ENCODE measurements around the gene PAPPA.
A peak's percentile ranks its signal among the peaks of the same experiment; 100 is the strongest.

PAPPA gene

GRCh38 chr9:116123171-116123570 is 30.4 kb upstream of the PAPPA start:
- H3K36me3 ChIP-seq (replicated peaks), result no peaks in the 10 kb centered on the region
- no peak for DNase-seq
- no peak for TF ChIP-seq CTCF (IDR thresholded peaks at IDR 0.05; ENCODE audit: low read depth, low read length, missing control alignments)
- no peak overlapping the region for H3K4me3 ChIP-seq (ENCODE audit: low read depth, low read length)
- H3K27me3 ChIP-seq (replicated peaks), result no peaks in the 10 kb centered on the region
- in situ Hi-C loops (cut with HindIII; ENCODE audit: low pct_ligation_motif_present, low sequenced_read_pairs), result no loop called here
- no peak overlapping the region for H3K27ac ChIP-seq

DNA sequence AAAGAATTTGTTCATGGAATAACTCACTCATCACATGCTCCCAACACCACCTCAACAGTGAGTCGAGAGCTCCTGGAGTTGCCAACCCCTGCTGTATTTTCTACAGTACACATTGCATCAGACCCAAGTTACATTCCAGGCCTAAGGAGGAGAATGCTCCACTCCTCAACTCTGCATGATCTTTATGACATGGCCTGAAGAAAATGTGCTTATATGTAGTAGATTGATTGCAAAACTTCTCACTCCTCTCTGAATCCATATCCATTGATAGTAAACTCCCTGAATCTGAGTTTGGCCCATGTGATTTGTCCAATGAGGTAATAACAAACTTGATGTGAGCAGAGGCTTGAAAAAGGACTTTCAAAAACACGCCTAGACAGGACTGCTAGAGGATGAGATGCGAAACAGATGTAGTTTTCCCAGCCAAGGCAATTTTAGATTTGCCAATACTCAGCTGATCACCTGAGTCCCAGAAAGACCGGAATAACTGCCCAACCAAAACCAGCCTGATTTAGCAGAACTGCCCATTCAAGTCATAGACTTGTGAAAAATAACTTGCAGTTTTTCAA is 29.0 kb upstream of the PAPPA start:
- no peak overlapping the region for H3K27ac ChIP-seq
- TF ChIP-seq CTCF (IDR thresholded peaks at IDR 0.05; ENCODE audit: low read depth, low read length, missing control alignments), result no peak
- in situ Hi-C loops (cut with HindIII; ENCODE audit: low pct_ligation_motif_present, low sequenced_read_pairs), result no loop called here
- H3K36me3 ChIP-seq (replicated peaks), result no peaks in the 10 kb centered on the region
- H3K27me3 ChIP-seq (replicated peaks), result no peaks in the 10 kb centered on the region
- no peak overlapping the region for H3K4me3 ChIP-seq (ENCODE audit: low read depth, low read length)
- DNase-seq, result peak; percentile 14

DNA sequence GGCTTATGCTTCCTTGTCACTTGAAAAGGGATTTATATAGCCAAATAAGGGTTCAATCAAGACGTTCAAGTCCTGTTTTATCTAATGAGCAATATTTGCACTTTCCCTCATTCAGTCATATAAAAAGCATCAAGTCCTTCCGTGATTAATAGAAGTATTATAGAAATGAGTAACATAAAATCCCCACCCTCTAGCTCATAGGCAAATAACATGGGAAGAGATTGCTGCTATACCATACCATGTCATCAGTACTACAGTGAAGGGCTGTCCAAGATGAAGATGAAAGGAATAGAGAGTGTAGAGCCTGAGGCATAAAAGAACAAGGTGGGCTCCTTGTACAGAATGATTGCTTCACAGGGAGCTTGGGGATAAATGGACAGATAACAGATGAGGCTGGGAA is 20.4 kb upstream of the PAPPA start:
- in situ Hi-C loops (cut with HindIII; ENCODE audit: low pct_ligation_motif_present, low sequenced_read_pairs), result no loop called here
- no peak for TF ChIP-seq CTCF (IDR thresholded peaks at IDR 0.05; ENCODE audit: low read depth, low read length, missing control alignments)
- DNase-seq, result no peak
- no peak overlapping the region for H3K4me3 ChIP-seq (ENCODE audit: low read depth, low read length)
- H3K36me3 ChIP-seq (replicated peaks), result no peaks in the 10 kb centered on the region
- H3K27me3 ChIP-seq (replicated peaks), result no peaks in the 10 kb centered on the region
- no peak overlapping the region for H3K27ac ChIP-seq

- H3K36me3 ChIP-seq (replicated peaks), result no peaks in the 10 kb centered on the region
- H3K27me3 ChIP-seq (replicated peaks), result no peaks in the 10 kb centered on the region
- no peak for DNase-seq
- no peak overlapping the region for H3K4me3 ChIP-seq (ENCODE audit: low read depth, low read length)
- in situ Hi-C loops (cut with HindIII; ENCODE audit: low pct_ligation_motif_present, low sequenced_read_pairs), result no loop called here
- no peak for TF ChIP-seq CTCF (IDR thresholded peaks at IDR 0.05; ENCODE audit: low read depth, low read length, missing control alignments)
- no peak overlapping the region for H3K27ac ChIP-seq
These were observed 18.6 kb upstream of the PAPPA start for GRCh38 chr9:116134975-116135374.

GRCh38 chr9:116137010-116137409 is 16.6 kb upstream of the PAPPA start:
- in situ Hi-C loops (cut with HindIII; ENCODE audit: low pct_ligation_motif_present, low sequenced_read_pairs), result no loop called here
- no peak for DNase-seq
- no peak for TF ChIP-seq CTCF (IDR thresholded peaks at IDR 0.05; ENCODE audit: low read depth, low read length, missing control alignments)

GRCh38 chr9:116137581-116137980 is 16.0 kb upstream of the PAPPA start:
- no peaks in the 10 kb centered on the region for H3K36me3 ChIP-seq (replicated peaks)
- in situ Hi-C loops (cut with HindIII; ENCODE audit: low pct_ligation_motif_present, low sequenced_read_pairs), result no loop called here
- H3K27ac ChIP-seq, result no peak overlapping the region
- no peak for TF ChIP-seq CTCF (IDR thresholded peaks at IDR 0.05; ENCODE audit: low read depth, low read length, missing control alignments)
- H3K27me3 ChIP-seq (replicated peaks), result no peaks in the 10 kb centered on the region
- H3K4me3 ChIP-seq (ENCODE audit: low read depth, low read length), result no peak overlapping the region
- DNase-seq, result no peak

More at GRCh38 chr9:116137010-116137409, 16.6 kb upstream of the PAPPA start:
- Histone ChIP-seq H3K27ac (no peak overlapping the region), H3K27me3 (replicated peaks) (no peaks in the 10 kb centered on the region), H3K36me3 (replicated peaks) (no peaks in the 10 kb centered on the region), H3K4me3 (ENCODE audit: low read depth, low read length) (no peak overlapping the region)

Data from brain microvascular endothelial cell (primary cell).